Sigmoid colon (tissue), 7 donors: ENCODE measurements around the gene FAM149A. TPM values are rescaled to one million over a fixed set of nuclear protein-coding genes. Genes with fewer than 3 reads are reported as not detected.

Experiments
- DNase-seq: peaks from one replicate; pipeline ENCODE4 v3.0.0-alpha.2; 2019
- H3K27ac ChIP-seq, 4 donors: fragments of 200-600 bp; sonication (generic); one replicate each; pipeline ENCODE4 v1.5.1; 2016 to 2019; ENCODE audit warnings: mild to moderate bottlenecking in 1 of 4
- H3K27me3 ChIP-seq, 3 donors: fragments of 200-600 bp; sonication (generic); one replicate each; pipeline ENCODE4 v1.5.1; 2019; ENCODE audit warnings: mild to moderate bottlenecking in 1 of 3
- H3K36me3 ChIP-seq, 4 donors: fragments of 200-600 bp; sonication (generic); one replicate each; pipeline ENCODE4 v1.5.1; 2016 to 2019
- H3K4me1 ChIP-seq, 4 donors: fragments of 200-600 bp; sonication (generic); one replicate each; pipeline ENCODE4 v1.5.1; 2017 to 2019
- H3K4me3 ChIP-seq, 4 donors: fragments of 200-600 bp; sonication (generic); one replicate each; pipeline ENCODE4 v1.5.1; 2017 to 2019; ENCODE audit warnings: mild to moderate bottlenecking in 2 of 4, moderate library complexity in 1 of 4
- H3K9me3 ChIP-seq, 4 donors: fragments of 200-600 bp in 3 of 4; sonication (generic) in 3 of 4; one replicate each; pipeline versions ENCODE4 v1.5.1 to v1.6.1; 2013 to 2019
- EP300 ChIP-seq, 4 donors: sonication (generic); formaldehyde crosslinking; IDR thresholded peaks; one replicate each; pipeline ENCODE4 v1.6.1; 2017; ENCODE audit warnings: antibody characterized with exemption in 4 of 4
- POLR2A ChIP-seq, 2 donors: fragments of 450-650 bp; IDR thresholded peaks; one replicate each; pipeline ENCODE4 v1.6.1; 2016; ENCODE audit warnings: antibody characterized with exemption in 2 of 2, mild to moderate bottlenecking in 2 of 2, moderate library complexity in 2 of 2
- POLR2AphosphoS5 ChIP-seq, 4 donors: sonication (generic); formaldehyde crosslinking; IDR thresholded peaks; one replicate each; pipeline ENCODE4 v1.6.1; 2017; ENCODE audit warnings: antibody characterized with exemption in 4 of 4
- WGBS, 2 donors: extraction: QIAGEN DNeasy Blood & Tissue Kit; methylation state at CpG; one replicate each; pipeline ENCODE4 v1.1.7; 2013; 5-methylcytosine and 5-hydroxymethylcytosine counted together
- intact Hi-C: fragments of 100-400 bp; cut with DNase I; formaldehyde crosslinking; loops from one replicate; pipeline ENCODE4 v1.15.1; 2023
- polyA plus RNA-seq, 3 donors: library from polyadenylated mRNA; stranded (reverse); fragments of 200-250 nt; gene quantifications; one replicate each; pipeline ENCODE4 v1.2.3, GENCODE V29; 2013
- small RNA-seq, 3 donors: library from RNA; depleted of rRNA; stranded (forward); fragments of <200 nt; gene quantifications; one replicate each; pipeline ENCODE3, GENCODE V24; 2016
- total RNA-seq, 4 donors: library from RNA; depleted of rRNA; stranded (reverse); fragments of >200 nt; gene quantifications; one replicate each; pipeline ENCODE4 v1.1.0, GENCODE V29; 2016
- TF ChIP-seq, protein P1 (sequence below), 4 experiments: fragments of 450-650 bp in 3 of 4; fragments of 200-600 bp in 1 of 4; IDR thresholded peaks; one replicate each; pipeline ENCODE4 v1.5.1; 2016 to 2019; ENCODE audit warnings: antibody characterized with exemption in 4 of 4, mild to moderate bottlenecking in 3 of 4, moderate library complexity in 2 of 4
- donor health status: healthy with polysubstance abuse.
- donor health status: Bipolar disorder and iron deficiency.
- donor health status: healthy.

Gene FAM149A
- total and polyA plus RNA-seq, 7 donors = 2.8 to 26.0 (median 14.6) TPM

DNA sequence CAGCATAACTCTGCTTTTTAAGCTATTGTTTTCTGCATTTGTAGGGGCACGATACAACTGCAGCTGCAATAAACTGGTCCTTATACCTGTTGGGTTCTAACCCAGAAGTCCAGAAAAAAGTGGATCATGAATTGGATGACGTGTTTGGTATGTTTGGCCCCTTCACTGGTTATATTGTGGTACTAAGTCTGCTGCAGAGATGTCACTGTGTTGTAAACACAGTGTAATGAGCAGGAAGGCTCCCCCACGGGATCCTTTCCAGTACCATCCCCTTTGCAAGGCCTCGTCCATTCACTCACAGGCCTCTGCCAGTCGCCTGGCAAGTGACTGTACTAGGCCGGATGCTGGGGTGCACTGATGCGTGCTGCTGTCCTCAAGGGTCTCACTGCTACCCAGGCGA lies 100.7 kb downstream of the FAM149A start:
- Histone ChIP-seq H3K4me3 (no peak overlapping the region), H3K27me3 (no peaks in the 10 kb centered on the region), H3K27ac (no peak overlapping the region), H3K4me1 (peaks cover 0 to 16% (median 7%) of the 10 kb centered on the region in 4 donors), H3K36me3 (peaks cover 0 to 15% (median 8%) of the 10 kb centered on the region in 4 donors), H3K9me3 (no peaks in the 10 kb centered on the region)
- intact Hi-C loops = no loop called here
- DNase-seq = no peak
- no peak for TF ChIP-seq POLR2A (IDR thresholded peaks at IDR 0.05)
- TF ChIP-seq EP300 (IDR thresholded peaks at IDR 0.05) = no peak
- TF ChIP-seq POLR2AphosphoS5 (IDR thresholded peaks at IDR 0.05) = no peak
- TF ChIP-seq, protein P1, sequence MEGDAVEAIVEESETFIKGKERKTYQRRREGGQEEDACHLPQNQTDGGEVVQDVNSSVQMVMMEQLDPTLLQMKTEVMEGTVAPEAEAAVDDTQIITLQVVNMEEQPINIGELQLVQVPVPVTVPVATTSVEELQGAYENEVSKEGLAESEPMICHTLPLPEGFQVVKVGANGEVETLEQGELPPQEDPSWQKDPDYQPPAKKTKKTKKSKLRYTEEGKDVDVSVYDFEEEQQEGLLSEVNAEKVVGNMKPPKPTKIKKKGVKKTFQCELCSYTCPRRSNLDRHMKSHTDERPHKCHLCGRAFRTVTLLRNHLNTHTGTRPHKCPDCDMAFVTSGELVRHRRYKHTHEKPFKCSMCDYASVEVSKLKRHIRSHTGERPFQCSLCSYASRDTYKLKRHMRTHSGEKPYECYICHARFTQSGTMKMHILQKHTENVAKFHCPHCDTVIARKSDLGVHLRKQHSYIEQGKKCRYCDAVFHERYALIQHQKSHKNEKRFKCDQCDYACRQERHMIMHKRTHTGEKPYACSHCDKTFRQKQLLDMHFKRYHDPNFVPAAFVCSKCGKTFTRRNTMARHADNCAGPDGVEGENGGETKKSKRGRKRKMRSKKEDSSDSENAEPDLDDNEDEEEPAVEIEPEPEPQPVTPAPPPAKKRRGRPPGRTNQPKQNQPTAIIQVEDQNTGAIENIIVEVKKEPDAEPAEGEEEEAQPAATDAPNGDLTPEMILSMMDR (IDR thresholded peaks at IDR 0.05) = no peak
- WGBS, 2 donors = 63 to 78% methylated on average over 8 of the region's 8 CpGs

DNA sequence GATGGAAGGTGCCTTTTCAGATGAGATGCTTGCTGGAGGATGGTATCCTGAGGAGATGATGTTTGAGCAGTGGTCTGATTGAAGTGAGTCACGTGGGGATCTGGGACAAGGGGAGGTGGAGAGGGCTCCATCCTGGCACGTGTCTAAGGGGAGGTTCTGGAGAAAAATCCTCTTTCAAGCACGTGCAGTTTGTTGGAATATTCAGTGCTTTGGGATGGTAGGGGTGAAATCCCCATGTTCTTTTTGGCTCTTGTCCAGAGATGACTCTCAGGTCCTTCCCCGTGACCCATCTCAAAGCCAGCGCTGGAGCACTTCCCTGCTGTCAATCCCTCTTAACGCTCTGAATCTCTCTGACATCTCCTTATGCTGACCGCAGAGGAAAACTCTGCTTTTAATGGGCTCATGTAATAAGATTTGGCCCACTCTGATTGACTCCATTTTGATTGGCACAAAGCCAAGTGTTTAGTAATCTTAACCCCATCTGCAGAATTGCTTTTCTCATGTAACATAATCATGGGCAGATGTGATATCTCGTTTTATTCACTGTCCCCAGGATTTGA lies 112.0 kb downstream of the FAM149A start:
- 78% methylated on average over 8 of the region's 8 CpGs for WGBS, 2 donors
- intact Hi-C loops = no loop called here
- no peaks in the 10 kb centered on the region for H3K4me1 ChIP-seq
- no peaks in the 10 kb centered on the region for H3K36me3 ChIP-seq
- H3K4me3 ChIP-seq = no peak overlapping the region
- DNase-seq = no peak
- TF ChIP-seq POLR2AphosphoS5 (IDR thresholded peaks at IDR 0.05) (no peak), EP300 (IDR thresholded peaks at IDR 0.05) (no peak)
- H3K27me3 ChIP-seq = no peaks in the 10 kb centered on the region
- H3K9me3 ChIP-seq = no peaks in the 10 kb centered on the region
- H3K27ac ChIP-seq = no peak overlapping the region

DNA sequence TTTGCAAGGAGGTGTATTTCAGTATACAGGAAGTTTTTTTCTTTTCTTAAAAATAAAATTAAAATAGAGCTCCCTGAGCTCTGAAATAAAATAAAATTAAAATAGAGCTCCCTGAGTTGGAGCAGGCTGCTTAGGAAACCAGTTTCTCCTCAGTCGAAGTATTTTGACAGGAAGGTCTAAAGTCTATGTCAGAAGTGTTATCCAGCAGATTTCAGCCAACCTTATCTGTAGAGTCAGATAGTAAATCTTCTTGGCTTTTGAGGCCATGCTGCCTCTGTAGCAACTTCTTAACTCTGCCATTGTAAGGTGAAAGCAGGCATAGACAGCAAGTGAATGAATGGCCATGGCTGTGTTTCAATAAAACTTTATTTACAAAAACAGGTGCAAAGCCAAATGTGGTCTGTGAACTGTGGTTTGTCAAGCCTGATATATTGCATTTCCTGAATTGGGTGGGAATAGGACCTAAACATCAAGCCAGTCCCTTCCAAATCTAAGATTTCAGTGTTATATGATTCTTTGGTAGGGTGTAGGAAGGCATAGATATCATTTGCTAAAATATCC lies 113.3 kb downstream of the FAM149A start:
- no peak overlapping the region for H3K27ac ChIP-seq
- H3K27me3 ChIP-seq = no peaks in the 10 kb centered on the region
- WGBS, 2 donors = 34 to 67% methylated on average over 1 of the region's 1 CpG
- H3K9me3 ChIP-seq = no peaks in the 10 kb centered on the region
- DNase-seq = no peak
- H3K4me1 ChIP-seq = no peaks in the 10 kb centered on the region
- H3K4me3 ChIP-seq = no peak overlapping the region
- intact Hi-C loops = no loop called here
- H3K36me3 ChIP-seq = no peaks in the 10 kb centered on the region
- TF ChIP-seq POLR2AphosphoS5 (IDR thresholded peaks at IDR 0.05) = no peak
- TF ChIP-seq, protein P1 (IDR thresholded peaks at IDR 0.05) = no peak
- TF ChIP-seq POLR2A (IDR thresholded peaks at IDR 0.05) = no peak
- TF ChIP-seq EP300 (IDR thresholded peaks at IDR 0.05) = no peak

DNA sequence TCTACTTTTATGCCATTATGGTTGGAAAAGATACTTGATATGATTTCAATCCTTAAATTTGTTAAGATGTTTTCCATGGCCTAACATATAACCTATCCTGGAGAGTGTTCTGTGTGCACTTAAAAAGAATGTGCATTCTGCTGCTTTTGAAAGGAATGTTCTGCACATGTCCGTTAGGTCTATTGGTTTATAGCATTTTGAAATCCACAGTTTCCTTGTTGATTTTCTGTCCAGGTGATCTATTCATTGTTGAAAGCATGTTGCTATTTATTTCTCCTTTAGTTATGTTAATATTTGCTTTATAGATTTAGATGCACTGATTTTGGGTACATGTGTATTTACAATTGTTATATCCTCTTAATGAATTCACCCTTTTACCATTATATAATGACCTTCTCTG lies 117.1 kb downstream of the FAM149A start:
- Histone ChIP-seq H3K27me3 (no peaks in the 10 kb centered on the region), H3K4me3 (no peak overlapping the region), H3K9me3 (peaks cover 0 to 3% (median 1%) of the 10 kb centered on the region in 4 donors), H3K27ac (no peak overlapping the region), H3K4me1 (no peaks in the 10 kb centered on the region), H3K36me3 (no peaks in the 10 kb centered on the region)
- intact Hi-C loops = no loop called here
- no peak for DNase-seq
- TF ChIP-seq POLR2A (IDR thresholded peaks at IDR 0.05) (no peak), POLR2AphosphoS5 (IDR thresholded peaks at IDR 0.05) (no peak), EP300 (IDR thresholded peaks at IDR 0.05) (no peak)
- TF ChIP-seq, protein P1 (IDR thresholded peaks at IDR 0.05) = no peak
- 60 to 85% methylated on average over 1 of the region's 1 CpG for WGBS, 2 donors

Small RNA genes lying within 50 kb of the gene (small RNA-seq; reads per million reads assigned to genes)
- gene RF00322 = 0 reads per million in 3 donors

Other genes with a start within 250 kb of the FAM149A start
- 1 to 10 TPM; 3.0 to 8.2 (median 5.0) TPM for gene TLR3, start 35.5 kb upstream of the FAM149A start, total RNA-seq
- 1 to 10 TPM; 1.8 to 5.2 (median 2.4) TPM for gene TLR3, start 35.5 kb upstream of the FAM149A start, polyA plus RNA-seq
- gene CYP4V2, start 86.9 kb downstream of the FAM149A start, total RNA-seq = 10 to 100 TPM; 30.0 to 75.3 (median 34.7) TPM
- gene CYP4V2, start 86.9 kb downstream of the FAM149A start, polyA plus RNA-seq = 10 to 100 TPM in 1 of 3 donors, 1 to 10 TPM in 2; 7.2 to 20.9 (median 8.4) TPM
- gene KLKB1, start 122.8 kb downstream of the FAM149A start, total RNA-seq = 1 to 10 TPM in 2 of 4 donors, under 1 TPM in 2; 0.36 to 3.9 (median 1.4) TPM
- gene KLKB1, start 122.8 kb downstream of the FAM149A start, polyA plus RNA-seq = 1 to 10 TPM in 1 of 3 donors, under 1 TPM in 2; 0.46 to 1.3 (median 0.60) TPM
- gene F11, start 161.5 kb downstream of the FAM149A start, total RNA-seq = under 1 TPM in 1 of 4 donors, not detected in 3; 0.14 TPM
- gene F11, start 161.5 kb downstream of the FAM149A start, polyA plus RNA-seq = under 1 TPM in 1 of 3 donors, not detected in 2; 0.54 TPM